ENCODE results near the gene ALLC. TPM values are rescaled to one million over a fixed set of nuclear protein-coding genes. Genes with fewer than 3 reads are reported as not detected.

Gene ALLC
- total RNA-seq, 1 experiment from 2014 or later, result not detected

DNA sequence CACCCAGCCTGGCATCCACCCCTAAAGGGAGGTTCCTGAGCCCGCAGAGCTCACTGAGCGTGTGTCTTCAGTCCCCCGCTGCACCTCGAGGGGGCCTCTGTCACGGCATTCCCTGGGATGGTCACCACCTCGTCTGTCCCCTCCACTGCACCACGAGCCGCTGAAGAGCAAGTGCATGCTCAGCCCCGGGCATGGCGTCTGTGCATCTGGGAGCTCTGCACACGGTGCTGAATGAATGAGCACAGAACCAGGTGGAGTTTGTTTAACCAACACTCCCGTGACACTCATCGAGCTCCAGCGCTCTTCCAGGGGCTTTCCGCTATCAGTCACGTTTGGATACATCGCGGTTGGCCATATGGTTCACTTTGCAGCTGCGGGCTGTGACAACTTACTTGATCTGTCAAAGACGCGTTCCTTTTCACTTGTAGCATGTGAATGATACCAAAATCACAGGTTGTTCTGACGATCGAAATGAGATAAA is 9.2 kb downstream of the ALLC start:
- intact Hi-C loops (cut with micrococcal nuclease; ENCODE audit: unreplicated experiment), result no loop called here
- BruUV-seq (replicated peaks), result no TSS peak
- Mint-ChIP-seq H3K27me3 (ENCODE audit: insufficient read depth, unreplicated experiment) (peaks cover 3% of the 10 kb centered on the region), H3K27ac (ENCODE audit: unreplicated experiment) (no peak overlapping the region), H3K4me3 (ENCODE audit: unreplicated experiment) (no peak overlapping the region), H3K9me3 (ENCODE audit: unreplicated experiment) (no peaks in the 10 kb centered on the region), H3K36me3 (ENCODE audit: insufficient read depth, unreplicated experiment) (no peaks in the 10 kb centered on the region), H3K4me1 (ENCODE audit: low read depth, unreplicated experiment) (no peaks in the 10 kb centered on the region)
- Histone ChIP-seq H3K36me3 (ENCODE audit: control insufficient read depth, insufficient read depth, low read length) (no peaks in the 10 kb centered on the region), H3K27me3 (replicated peaks; ENCODE audit: control insufficient read depth, insufficient read depth, low read length) (no peaks in the 10 kb centered on the region), H3K4me3 (ENCODE audit: low read depth, low read length) (no peak overlapping the region), H3K4me1 (no peaks in the 10 kb centered on the region), H3K9me3 (no peaks in the 10 kb centered on the region)
- TF ChIP-seq CTCF (IDR thresholded peaks at IDR 0.05; ENCODE audit: insufficient read depth in 1 of 2, low read depth in 1 of 2, low read length in 1 of 2, severe bottlenecking in 1 of 2, unreplicated experiment in 1 of 2), result no peak
- ChIA-PET CTCF (no interaction called here), POLR2A (no interaction called here)
- DNase-seq, result no peak

GRCh38 chr2:3669656-3670055 is 11.7 kb downstream of the ALLC start:
- no peak for DNase-seq
- Histone ChIP-seq H3K4me3 (ENCODE audit: low read depth, low read length) (no peak overlapping the region), H3K36me3 (ENCODE audit: control insufficient read depth, insufficient read depth, low read length) (no peaks in the 10 kb centered on the region), H3K9me3 (no peaks in the 10 kb centered on the region), H3K4me1 (no peaks in the 10 kb centered on the region), H3K27me3 (replicated peaks; ENCODE audit: control insufficient read depth, insufficient read depth, low read length) (no peaks in the 10 kb centered on the region; the same call in 1 of the 2 replicates)
- peaks cover 9% of the 10 kb centered on the region for H3K27me3 Mint-ChIP-seq (ENCODE audit: insufficient read depth, unreplicated experiment)
- no TSS peak for BruUV-seq (replicated peaks)
- no peak for TF ChIP-seq CTCF (IDR thresholded peaks at IDR 0.05; ENCODE audit: insufficient read depth in 1 of 2, low read depth in 1 of 2, low read length in 1 of 2, severe bottlenecking in 1 of 2, unreplicated experiment in 1 of 2)
- H3K4me3 Mint-ChIP-seq (ENCODE audit: unreplicated experiment), result no peak overlapping the region
- ChIA-PET CTCF (no interaction called here), POLR2A (no interaction called here)
- no peaks in the 10 kb centered on the region for H3K4me1 Mint-ChIP-seq (ENCODE audit: low read depth, unreplicated experiment)
- no peaks in the 10 kb centered on the region for H3K9me3 Mint-ChIP-seq (ENCODE audit: unreplicated experiment)
- intact Hi-C loops (cut with micrococcal nuclease; ENCODE audit: unreplicated experiment), result no loop called here
- no peaks in the 10 kb centered on the region for H3K36me3 Mint-ChIP-seq (ENCODE audit: insufficient read depth, unreplicated experiment)
- no peak overlapping the region for H3K27ac Mint-ChIP-seq (ENCODE audit: unreplicated experiment)

DNA sequence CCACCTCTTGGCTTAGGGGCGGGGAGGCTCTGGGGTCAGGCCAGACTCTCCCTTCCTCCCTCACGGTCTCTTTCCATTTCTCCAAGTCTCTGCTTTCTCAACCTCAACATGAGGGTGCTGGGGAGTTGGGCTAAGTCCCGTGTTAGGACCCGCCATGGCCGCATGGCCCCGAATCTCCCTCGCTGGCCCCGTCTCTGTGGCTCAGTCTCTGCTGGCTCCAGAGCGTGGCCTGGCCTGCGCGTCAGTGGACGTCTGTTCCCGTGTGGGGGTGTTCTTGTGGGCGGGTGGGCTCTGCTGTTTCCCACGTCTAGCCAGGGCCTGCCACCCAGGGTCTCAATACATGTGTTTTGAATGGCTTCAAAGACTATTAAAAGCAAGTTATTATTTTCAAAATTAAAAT is 12.4 kb downstream of the ALLC start:
- no peak overlapping the region for H3K27ac Mint-ChIP-seq (ENCODE audit: unreplicated experiment)
- Histone ChIP-seq H3K4me1 (no peaks in the 10 kb centered on the region), H3K9me3 (no peaks in the 10 kb centered on the region), H3K36me3 (ENCODE audit: control insufficient read depth, insufficient read depth, low read length) (no peaks in the 10 kb centered on the region), H3K4me3 (ENCODE audit: low read depth, low read length) (no peak overlapping the region), H3K27me3 (replicated peaks; ENCODE audit: control insufficient read depth, insufficient read depth, low read length) (no peaks in the 10 kb centered on the region; the same call in 1 of the 2 replicates)
- H3K27me3 Mint-ChIP-seq (ENCODE audit: insufficient read depth, unreplicated experiment), result peaks cover 16% of the 10 kb centered on the region
- BruUV-seq (replicated peaks), result no TSS peak
- POLR2A ChIA-PET, result no interaction called here
- CTCF ChIA-PET, result no interaction called here
- DNase-seq, result no peak
- H3K4me3 Mint-ChIP-seq (ENCODE audit: unreplicated experiment), result no peak overlapping the region
- no peaks in the 10 kb centered on the region for H3K9me3 Mint-ChIP-seq (ENCODE audit: unreplicated experiment)
- no peaks in the 10 kb centered on the region for H3K4me1 Mint-ChIP-seq (ENCODE audit: low read depth, unreplicated experiment)
- TF ChIP-seq CTCF (IDR thresholded peaks at IDR 0.05; ENCODE audit: insufficient read depth in 1 of 2, low read depth in 1 of 2, low read length in 1 of 2, severe bottlenecking in 1 of 2, unreplicated experiment in 1 of 2), result no peak
- intact Hi-C loops (cut with micrococcal nuclease; ENCODE audit: unreplicated experiment), result no loop called here
- H3K36me3 Mint-ChIP-seq (ENCODE audit: insufficient read depth, unreplicated experiment), result no peaks in the 10 kb centered on the region

Measured in Caco-2 (cell line).